Suppressor macrophage treated with lipopolysaccharide for 1 hour (primary cell): ENCODE measurements around the gene ENO1.
"Not testable (repeated sequence)": the region's sequence is repeated elsewhere in the genome, so short reads cannot be mapped to it uniquely, and the experiment has no call there.

Source experiments
- DNase-seq, 3 donors: peaks; one replicate each; pipeline ENCODE4 v3.0.0-alpha.2; 2020 to 2022

ENO1 gene

DNA sequence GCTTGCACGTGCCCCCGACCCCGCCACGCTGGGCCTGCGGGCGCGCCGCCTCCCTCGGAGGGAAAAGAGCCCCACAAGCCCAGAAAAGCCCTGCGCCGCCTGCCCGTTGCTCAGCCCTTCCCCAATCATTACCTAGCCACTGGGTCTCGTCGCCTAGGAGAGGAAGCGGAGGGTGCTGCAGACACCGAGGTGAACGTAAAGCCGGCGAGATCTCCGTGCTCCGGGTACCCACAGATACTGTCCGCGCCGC is at the start of gene ENO1:
Gene ENO1, minus strand, starts transcription at position 239 of the 250 bp plus-strand sequence. CDS start 3,778 bp downstream, outside the sequence.
- DNase-seq, result no peak

DNA sequence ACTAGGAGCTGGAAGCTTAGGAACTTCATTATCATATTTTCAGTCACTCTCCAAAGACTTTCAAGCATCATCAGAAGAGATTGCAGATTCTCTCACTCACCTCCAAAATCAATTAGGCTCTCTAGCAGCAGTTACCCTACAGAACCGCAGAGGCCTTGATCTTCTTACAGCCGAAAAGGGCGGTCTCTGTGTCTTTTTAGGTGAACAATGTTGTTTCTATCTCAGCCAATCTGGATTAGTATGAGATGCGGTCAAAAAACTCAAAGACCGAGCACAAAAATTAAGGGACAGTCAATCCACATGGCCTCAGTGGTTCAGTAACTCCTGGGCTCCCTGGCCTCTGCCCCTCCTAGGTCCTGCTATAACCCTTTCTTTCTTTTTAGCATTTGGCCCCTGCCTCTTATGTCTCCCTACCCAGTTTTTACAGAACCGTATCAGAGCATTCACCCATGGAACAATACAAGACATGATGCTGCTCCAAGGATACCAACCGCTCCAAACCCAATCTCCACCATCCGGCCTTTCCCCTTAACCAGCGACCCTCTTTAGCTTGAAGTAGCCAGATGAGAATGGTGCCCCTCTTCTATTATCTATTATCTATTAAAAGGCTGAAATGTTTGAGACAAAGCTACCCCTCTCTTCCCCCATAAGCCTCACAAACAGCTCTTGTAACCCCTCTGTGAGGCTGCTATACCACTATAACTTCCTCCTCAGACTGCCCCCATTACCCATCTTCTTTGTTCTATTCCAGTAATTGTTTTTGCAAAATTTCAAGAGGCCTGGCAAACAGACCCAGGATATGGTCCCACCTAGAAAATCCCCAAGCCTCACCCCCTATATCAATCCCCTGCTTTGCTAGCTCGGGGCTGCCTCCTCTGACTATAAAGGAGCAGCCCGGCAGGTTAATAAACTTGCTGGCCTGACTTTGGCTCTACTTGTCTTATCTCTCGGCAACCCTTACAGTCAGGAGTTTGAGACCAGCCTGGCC is 48.5 kb upstream of the ENO1 start:
- no peak for DNase-seq

DNA sequence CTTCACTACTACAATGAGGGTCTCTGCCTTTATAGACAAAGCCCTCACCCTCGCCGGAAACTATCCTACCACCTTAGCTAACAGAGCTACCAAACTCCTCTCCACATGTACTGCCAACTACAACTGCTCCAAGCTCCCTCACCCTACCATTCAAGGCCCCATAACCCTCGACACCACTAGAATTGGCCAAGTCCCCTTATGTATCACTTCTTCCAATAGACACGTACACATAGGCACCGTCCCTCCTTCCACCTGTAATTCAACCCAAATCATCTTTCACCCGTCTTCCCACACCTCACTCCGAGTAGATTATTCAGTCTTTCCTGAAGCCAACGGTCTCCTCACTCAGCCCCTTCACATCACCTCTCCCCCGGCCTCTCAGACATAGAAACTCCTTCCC is 47.5 kb upstream of the ENO1 start:
- no peak for DNase-seq

DNA sequence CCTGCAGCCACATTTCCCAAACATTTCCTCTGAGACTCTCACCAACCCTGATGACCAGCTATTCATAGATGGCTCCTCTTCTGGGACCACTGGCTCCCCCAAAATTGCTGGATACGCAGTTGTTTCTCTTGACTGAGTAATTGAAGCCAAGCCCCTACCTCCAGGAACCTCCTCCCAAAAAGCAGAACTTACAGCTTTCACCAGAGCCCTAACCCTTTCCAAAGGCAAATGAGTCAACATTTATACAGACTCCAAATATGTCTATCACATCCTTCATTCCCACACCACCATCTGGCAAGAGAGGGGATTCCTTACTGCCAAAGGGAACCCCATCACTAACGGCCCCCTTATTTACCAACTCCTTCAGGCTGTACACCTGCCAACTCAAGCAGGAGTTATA is 46.9 kb upstream of the ENO1 start:
- peak; percentile 67 to 73 (median 70) for DNase-seq

- DNase-seq, result no peak
Observed at GRCh38 chr1:8922962-8923361, 44.5 kb upstream of the ENO1 start.

- DNase-seq, result not testable (repeated sequence)
Observed at GRCh38 chr1:8917536-8917935, 39.0 kb upstream of the ENO1 start.

GRCh38 chr1:8915446-8915845 is 37.0 kb upstream of the ENO1 start:
- DNase-seq, result no peak

GRCh38 chr1:8914466-8914865 is 36.0 kb upstream of the ENO1 start:
- no peak for DNase-seq

DNA sequence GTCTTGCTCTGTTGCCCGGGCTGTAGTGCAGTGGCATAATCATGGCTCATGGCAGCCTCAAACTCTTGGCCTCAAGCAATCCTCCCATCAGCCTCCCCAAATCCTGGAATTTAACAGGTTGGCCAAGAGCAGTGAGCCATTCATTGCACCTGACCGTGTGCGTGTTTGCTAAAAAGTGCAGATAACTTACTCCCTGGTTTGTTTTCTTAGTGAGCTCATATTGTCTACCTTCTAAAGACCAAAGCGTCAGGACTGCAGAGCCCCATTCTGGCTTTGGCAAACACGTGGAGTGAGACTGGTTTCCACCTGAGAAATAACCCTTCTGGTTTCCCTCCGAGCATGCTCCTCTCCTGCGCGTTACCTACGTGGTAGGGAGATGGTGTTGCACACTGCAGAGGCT is 35.0 kb upstream of the ENO1 start:
- no peak for DNase-seq

DNA sequence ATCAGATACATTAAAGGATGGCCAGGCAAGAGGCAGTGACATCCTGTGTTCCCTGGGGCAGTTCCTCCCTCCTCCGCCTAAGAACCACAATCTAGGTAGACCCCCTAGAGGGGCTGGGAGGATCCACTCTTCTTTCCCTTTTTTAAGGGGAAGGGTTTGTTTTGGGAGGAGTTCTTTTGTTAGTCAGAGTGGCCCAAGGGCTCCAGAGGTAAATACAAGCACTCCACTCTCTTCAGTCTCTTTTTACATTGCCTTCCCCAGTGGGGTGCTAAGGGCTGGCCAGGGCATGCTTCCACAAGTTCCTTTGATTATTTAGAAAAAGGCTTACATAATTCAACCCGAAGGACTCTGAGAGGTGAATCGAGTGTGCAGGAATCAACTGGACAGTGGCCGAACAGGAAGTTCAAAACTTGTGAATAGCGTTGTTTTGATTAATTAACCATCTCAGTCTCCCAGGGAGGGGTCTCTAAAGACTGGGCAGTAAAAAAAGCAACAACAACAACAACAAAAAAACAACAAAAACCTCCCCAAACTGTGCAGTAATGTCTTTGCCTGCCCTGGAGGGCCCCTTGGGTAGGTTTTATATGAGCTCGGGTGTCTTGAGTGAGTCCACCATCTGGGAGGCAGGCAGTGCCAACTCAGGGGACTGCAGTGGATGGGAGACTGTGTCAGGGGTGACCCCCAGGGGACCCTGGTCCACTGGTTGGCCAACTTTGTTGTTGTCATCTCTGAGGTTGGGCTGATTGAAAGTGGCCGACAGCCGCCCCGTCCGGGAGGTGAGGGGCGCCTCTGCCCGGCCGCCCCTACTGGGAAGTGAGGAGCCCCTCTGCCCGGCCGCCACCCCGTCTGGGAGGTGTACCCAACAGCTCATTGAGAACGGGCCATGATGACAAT is 33.2 kb upstream of the ENO1 start:
- DNase-seq, result no peak

DNA sequence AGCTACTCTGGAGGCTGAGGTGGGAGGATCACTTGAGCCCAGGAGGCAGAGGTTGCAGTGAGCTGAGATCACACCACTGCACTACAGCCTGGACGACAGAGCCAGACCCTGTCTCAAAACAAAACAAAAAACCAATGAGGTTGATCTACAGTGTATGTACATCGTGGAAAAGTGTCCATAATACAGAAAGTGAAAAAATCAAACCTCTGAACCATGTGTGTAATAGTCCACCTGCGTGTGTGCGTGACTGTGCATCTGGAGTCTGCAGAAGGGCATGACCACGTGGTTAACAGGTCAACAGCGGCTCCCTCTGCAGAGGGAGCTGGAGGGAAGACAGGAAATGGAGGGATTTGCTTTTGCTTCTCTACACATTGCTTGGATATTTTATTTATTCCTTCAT is 32.4 kb upstream of the ENO1 start:
- DNase-seq, result no peak

GRCh38 chr1:8910331-8910730 is 31.8 kb upstream of the ENO1 start:
- DNase-seq, result no peak

GRCh38 chr1:8908388-8909151 is 30.1 kb upstream of the ENO1 start:
- DNase-seq, result peak; percentile 49 to 66 (median 59)

- DNase-seq, result no peak
Observed at GRCh38 chr1:8905582-8906191, 27.2 kb upstream of the ENO1 start.

DNA sequence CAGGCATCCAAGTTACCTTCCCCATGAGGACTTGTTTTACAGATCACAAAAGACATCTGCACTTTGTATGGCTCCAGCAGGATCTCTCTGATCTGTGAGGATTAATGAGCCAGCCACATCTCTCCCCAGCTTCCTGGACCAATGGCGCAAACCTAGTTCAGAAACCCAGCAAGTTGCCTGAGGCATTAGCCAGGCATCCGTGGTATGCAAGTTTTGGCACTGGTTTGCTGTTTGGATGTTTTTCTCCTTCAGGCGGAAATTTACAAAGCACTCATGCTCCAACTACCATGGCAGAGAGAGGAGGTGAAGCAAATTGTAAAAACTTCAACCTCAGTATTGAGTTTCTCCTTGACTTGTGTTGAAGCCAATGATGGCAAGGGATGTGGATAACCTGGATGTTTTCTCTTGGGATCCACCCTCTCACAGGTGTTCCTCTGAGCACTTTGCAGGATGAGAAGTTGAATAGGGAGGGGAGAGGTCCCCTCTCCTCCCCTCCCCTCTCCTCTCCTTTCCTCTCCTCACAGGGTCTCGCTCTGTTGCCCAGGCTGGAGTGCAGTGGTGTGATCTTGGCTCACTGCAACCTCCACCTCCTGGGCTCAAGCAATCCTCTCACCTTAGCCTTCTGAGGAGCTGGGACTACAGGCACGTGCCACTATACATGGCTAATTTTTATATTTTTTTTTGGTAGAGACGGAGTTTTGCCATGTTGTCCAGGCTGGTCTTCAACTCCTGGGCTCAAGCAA is 25.6 kb upstream of the ENO1 start:
- DNase-seq, result no peak

GRCh38 chr1:8903410-8903809 is 24.9 kb upstream of the ENO1 start:
- no peak for DNase-seq

DNA sequence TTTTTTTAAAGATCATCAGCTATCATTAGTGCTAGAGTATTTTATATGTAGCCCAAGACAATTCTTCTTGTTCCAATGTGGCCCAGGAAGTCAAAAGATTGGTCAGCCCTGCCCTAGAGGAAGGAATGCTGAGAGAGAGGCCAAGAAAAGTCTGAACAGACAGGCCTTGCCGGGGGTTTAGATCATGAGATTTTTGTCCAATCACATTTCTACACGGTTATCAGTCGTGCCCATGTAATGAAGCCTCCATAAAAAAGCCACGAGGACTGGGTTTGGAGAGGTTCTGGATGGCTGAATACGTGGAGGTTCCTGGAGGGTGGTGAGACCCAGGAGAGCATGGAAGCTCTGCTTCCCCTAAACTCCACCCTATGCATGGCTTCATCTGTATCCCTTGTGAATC is 24.3 kb upstream of the ENO1 start:
- DNase-seq, result no peak

DNA sequence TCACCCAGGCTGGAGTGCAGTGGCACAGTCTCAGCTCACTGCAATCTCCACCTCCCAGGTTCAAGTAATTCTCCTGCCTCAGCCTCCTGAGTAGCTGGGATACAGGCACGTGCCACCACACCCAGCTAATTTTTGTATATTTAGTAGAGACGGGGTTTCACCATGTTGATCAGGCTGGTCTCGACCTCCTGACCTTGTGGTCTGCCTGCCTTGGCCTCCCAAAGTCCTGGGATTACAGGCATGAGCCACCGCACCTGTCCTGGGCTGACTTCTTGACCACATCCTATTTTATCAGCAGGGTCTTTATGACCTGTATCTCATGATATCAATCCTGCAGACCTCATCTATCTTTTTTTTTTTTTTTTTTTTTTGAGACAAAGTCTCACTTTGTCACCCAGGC is 22.2 kb upstream of the ENO1 start:
- DNase-seq, result not testable (repeated sequence)

DNA sequence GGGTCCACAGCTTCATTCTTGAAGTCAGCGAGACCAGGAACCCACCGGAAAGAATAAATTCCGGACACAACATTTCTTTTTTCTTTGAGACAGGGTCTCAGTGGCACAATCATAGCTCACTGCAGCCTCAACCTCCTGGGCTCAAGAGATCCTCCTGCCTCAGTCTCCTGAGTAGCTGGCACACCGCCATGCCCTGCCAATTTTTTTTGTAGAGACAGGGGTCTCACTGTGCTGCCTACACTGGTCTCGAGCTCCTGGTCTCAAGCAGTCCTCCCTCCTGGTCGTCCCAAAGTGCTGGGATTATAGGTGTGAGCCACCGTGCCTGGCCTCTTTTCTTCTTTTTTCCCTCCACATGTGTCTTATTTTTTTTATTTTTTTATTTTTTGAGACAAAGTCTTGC is 20.6 kb upstream of the ENO1 start:
- no peak for DNase-seq

DNA sequence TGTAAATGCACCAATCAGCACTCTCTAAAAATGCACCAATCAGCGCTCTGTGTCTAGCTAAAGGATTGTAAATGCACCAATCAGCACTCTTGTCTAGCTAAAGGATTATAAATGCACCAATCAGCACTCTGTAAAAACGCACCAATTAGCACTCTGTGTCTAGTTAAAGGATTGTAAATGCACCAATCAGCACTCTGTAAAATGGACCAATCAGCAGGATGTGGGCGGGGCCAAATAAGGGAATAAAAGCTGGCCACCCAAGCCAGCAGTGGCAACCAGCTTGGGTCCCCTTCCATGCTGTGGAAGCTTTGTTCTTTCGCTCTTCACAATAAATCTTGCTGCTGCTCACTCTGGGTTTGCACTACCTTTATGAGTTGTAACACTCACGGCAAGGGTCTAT is 19.9 kb upstream of the ENO1 start:
- not testable (repeated sequence) for DNase-seq

GRCh38 chr1:8897505-8897904 is 19.0 kb upstream of the ENO1 start:
- not testable (repeated sequence) for DNase-seq

DNA sequence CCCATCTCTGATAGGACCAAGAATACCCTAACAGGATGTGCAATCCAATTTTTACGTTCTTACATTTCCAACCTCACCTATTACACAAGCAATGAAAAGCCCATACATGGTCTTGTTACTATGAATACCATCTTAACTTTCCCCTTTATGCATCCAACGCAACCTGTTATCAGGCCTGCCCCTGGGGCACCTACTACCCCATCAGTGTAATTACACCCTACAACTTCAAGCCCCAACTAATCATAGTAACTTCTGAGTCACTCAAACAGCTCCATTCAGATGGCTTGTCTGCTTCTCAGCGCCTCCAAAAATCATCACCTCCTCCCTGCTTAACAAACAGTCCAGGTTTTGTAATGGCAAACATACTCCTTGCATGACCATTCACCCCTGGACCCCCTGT is 18.3 kb upstream of the ENO1 start:
- not testable (repeated sequence) for DNase-seq
